NCI-H1105 (cell line): Measurements from ENCODE around the gene HNRNPF.
"Not testable (repeated sequence)": the region's sequence is repeated elsewhere in the genome, so short reads cannot be mapped to it uniquely, and the experiment has no call there.

Experiments used
- DNase-seq: peaks from one replicate; lab custom pipeline; 2025; lab: John Stamatoyannopoulos, UW

Gene HNRNPF

DNA sequence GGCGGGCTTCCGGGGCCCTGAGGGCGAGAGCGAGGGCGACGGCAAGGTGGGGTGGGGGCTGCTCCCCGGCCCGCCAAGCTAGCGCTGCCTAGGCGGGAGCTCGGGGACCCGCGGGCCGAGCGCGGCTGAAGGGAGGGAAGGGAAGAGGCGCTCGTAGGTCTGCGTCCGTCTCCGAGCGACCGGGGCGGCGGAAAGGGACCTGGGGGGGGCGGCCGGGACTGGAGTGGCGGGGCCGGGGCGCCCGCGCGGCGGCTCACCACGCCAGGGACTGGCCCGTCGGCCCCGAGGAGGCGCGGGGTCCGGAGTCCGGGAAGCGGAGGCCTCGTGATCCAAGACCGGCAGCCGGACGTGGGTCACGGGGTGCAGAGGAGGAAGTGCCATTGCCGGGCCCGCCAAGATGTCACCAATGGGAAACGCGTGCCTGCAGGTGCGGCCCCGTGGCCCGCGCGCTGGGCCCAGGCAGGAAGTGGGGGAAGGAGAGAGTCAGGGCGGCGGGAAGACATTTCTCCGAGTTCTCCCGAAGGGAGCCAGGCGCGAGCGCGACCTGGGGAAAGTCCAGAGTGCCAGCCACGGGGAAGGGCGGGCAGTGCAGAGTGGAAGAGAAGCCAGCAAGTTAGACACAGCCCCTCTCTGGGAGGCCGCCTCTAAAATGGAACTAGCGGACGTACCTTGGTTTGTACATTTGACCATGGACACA lies 11.9 kb downstream of the HNRNPF start:
- peak; percentile 74 for DNase-seq

DNA sequence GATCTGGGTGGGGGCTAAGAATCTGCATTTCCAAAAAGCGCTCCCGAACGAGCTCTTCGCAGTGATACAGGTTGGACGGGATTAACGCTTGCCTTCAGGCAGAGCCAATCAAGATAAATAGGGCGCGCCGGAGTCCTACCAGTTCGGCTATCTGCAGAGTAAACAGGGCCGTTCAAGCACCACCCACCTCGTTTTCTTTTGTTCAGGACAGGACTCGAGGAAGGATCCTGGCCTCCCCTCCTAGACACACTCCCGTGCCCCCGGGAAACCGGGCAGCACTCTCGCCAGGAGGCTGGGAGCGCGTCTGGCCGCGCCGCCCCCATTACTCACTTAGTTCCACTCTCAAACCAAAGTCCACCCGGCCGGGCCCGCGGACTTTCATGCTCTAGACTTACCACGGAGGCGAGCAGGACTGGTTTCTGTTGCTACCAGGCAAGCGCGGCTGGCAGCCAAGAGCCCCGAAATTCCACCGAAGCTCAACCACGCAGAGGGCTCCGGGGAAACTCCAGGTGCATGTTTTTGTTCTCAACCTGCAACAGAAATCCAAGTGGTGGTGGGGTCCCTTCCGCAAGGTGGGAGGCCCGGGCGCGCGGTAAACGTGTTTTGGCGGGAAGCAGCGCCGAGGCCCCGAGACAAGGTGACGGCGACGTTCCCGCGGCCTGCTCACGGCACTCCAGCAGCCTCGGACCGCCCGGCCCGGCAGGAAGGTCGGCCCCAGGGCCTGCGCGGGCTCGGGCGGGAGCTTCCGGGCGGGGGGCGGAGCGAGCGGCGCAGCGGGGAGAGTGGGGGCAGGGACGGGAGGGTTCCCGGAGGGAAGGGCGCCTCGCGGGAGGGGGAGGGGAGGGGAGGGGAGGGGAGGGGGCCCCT lies 12.7 kb downstream of the HNRNPF start:
- peak; percentile 55 for DNase-seq

DNA sequence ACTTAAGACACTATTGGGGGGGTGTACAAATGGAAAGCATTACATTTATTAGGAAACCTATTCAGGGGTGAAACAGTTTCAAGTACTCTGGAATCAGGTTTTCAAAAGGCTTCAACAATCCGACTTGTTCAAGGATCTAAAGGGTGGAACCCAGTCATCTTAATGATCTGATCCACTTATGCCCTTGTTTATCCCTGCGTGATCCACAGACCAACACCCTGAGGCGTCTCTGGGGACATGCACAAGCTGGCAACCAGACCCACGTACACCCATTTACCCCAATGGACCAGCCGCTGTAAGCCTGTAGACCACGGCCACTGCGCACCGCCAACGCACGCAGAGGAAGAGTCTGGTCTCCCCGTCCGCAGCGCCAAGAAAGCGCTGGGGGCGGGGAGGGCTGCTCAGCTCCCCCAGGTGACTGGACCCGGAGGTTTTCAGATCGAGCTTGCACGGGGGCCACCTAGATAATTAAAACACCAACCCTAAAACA lies 13.4 kb downstream of the HNRNPF start:
- no peak for DNase-seq

- DNase-seq = no peak
Observed at GRCh38 chr10:43394868-43395267, 14.1 kb downstream of the HNRNPF start.

DNA sequence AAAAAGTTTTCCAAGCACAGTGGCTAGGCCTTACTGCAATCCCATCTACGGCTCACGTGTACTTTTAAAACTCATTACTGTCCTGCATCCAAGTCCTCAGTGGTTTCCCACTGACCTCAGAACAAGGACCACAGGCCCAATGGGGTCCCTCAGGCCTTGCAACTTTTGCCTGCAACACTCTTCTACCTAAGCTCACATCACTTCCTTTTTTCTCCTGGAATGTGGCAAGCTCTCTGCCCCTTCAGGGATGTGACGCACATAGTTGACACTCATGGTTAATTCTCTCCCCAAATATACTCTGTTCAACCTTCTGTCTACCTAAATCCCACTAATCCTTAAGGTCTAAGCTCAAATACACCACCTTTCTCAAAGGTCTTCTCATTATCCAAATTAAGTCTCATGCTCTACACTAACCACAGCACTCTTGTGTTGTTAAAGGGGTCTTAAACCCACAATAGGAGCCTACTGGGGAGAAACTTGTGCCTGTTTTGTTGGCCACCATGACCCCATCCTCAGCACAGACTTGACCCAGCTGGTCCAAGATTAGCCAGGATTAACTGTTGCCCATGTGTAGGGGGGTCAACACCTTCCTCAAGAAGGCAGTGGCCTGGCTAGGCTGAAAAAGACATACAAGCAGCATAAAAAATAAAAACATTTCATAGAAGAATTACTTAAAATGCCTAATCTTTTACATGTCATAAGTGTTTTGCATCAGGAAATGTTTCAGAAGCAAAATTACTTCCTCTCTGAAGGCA lies 15.2 kb downstream of the HNRNPF start:
- DNase-seq = no peak

- not testable (repeated sequence) for DNase-seq
Observed at GRCh38 chr10:43393186-43393585, 15.8 kb downstream of the HNRNPF start.

DNA sequence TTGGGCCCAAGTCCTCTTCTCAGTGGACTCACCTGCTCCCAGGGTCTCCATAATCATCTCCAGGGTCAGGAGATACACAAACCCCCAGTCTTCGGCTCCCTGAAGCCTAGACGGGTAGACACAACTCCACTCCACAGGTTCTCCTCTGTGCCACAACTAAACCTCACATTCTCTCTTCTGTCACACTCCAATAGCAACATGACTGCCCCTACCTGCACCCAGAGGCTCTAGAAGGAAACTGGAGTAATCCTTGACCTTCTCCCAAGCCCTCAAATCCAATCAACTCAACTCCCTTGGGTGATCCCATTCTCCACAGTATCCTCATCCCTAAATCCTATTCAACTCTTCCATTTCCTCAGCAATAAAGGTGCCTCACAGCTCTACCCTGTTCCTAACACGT lies 16.2 kb downstream of the HNRNPF start:
- no peak for DNase-seq

GRCh38 chr10:43391496-43391895 lies 17.5 kb downstream of the HNRNPF start:
- no peak for DNase-seq

- no peak for DNase-seq
Observed at GRCh38 chr10:43390759-43391158, 18.2 kb downstream of the HNRNPF start.

DNA sequence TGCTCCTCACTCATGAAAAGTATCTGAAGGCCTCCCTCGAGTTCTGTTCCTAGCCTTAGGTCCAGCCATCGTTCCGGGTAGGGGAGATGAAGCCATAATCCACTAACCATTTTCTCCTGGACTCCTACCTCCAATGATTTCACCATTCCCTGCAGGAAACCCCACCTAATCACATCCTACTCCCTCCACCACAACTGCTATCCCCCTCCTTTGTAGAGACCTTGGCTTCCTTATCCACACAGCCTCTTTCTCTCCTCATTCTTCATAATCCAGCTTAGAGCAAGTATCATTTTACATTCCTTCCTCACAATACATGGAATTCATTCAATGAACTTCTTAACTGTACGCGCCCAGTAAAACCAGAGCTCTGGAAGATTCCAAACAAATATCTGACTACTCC lies 18.7 kb downstream of the HNRNPF start:
- DNase-seq = no peak

- no peak for DNase-seq
Observed at GRCh38 chr10:43389867-43390266, 19.1 kb downstream of the HNRNPF start.

DNA sequence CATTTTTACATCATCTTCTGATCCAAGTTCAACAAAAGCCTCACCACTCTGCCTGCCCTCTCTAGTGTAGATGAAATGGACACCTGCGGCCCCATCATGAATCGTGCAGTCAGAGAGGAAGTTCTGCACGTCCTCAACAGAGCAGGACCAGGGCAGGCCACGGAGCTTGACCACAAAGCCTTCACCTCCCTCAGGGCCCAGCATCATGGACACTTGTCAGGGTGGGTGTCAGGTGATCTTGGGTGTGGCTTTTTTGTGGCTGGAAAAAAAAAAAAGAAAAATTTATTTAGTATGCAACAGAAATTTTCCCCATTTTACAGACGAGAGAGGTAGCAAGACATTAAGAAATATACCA lies 21.3 kb downstream of the HNRNPF start:
- DNase-seq = no peak

DNA sequence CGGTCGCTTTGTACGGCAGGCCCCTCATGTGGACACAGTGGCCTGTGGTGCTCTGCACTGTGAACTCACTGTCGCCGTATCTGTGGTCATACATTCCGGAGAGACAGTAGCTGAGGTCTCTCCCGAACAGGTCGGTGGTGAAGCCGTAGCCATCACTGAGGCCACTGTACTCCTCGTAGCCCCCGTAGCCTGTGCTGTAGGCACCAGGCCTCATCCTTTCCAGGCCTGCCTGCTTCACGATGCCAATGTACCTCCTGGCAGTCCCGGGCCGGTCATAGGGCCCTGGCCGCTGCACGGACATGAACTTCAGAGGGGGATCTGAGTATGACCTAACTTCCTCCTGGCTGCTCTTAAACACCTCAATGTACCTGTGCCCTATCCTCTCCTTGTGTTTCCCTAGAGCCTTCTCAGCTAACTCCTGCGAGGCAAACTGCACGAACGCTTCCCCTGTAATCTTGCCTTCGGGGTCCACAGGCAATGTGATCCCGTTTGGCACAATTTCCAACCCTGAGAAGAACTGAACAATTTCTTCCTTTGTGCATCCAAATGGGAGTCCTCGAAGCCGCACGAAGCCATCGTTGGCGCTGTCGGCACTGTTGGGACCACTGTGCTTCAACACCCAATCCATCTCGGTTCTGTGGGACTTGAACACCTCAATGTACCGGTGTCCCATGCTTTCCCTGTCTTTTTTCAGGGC lies 21.9 kb downstream of the HNRNPF start:
- no peak for DNase-seq

DNA sequence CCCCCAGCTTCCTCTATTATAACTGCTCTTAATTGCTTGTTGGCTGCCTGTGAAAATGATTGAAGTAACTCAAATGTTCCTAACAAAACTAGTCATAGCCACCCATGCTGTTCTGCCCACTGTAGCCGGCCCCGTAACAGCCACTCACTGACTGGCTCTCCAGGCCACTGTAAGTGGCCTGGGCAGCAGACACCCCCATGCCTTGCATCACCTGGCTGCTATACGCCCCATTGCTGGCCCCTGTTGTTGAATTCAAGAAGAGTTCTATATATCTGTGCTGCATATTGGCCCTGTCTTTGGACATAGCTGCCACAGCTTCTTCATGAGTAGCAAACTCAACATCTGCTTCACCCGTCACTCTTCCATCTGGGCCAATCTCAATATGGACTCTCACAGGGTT lies 22.4 kb downstream of the HNRNPF start:
- DNase-seq = no peak

DNA sequence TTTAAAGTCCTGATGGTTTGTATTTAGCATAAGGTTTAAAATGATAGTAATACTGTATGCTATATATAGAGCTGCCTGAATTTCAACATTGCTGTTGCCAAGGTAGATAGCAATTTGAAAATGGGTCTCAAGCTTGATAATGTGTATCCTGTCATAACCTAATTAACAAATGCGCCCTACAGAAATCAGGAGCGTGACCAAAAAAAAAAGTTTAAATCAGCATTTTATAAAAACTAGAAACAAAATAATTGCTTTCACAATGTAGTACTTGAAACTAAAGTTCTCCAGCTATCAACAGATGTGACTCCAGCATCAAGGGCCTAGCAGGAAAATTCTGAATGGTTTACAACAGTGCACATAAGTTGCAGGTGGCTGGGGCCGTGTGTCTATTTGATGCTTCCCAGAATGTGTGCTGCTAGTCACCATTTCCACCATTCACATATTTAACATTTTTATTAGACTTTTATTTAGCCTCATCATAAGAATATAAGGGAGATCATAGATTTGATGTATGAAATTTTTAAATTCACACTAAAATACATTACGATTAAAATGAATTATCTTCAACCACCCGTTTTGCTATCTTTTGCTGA lies 23.5 kb downstream of the HNRNPF start:
- DNase-seq = no peak

GRCh38 chr10:43384252-43385221 lies 24.4 kb downstream of the HNRNPF start:
- DNase-seq = no peak

DNA sequence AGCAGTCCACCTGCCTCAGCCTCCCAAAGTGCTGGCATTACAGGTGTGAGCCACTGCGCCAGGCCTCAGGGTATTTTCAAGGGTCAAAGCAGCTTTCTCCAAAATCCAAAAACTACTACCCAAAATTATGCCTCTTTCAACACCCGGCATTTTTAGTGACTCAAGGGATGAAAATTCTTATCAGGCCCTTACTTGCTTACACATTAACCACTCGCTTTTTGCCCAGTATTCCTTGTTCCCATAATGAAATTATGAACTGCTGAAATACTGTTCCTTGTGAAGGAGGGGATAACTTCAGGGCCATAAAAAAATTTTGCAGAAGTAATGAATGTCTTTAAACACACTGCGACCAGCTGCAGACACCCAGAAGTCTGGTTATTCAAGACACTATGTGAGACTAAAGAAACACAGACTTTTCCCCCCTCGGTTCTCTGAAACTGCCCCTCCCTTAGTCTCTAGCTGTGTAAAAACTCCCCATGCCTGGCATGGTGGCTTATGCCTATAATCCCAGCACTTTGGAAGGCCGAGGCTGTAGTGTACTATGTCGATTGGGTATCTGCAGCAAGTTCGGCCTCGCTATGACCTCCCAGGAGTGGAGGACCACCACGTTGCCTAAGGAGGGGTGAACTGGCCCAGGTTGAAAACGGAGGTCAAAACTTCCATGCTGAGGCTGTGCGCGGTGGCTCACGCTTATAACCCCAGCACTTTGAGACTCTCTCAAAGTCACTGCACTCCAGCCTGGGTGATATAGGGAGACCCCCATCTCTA lies 25.6 kb downstream of the HNRNPF start:
- DNase-seq = no peak

GRCh38 chr10:43380610-43381222 lies 28.3 kb downstream of the HNRNPF start:
- DNase-seq = no peak

GRCh38 chr10:43377424-43377883 lies 31.5 kb downstream of the HNRNPF start:
- no peak for DNase-seq
